ENCODE data around the gene SSBP3. TPM values are rescaled to one million over a fixed set of nuclear protein-coding genes. Genes with fewer than 3 reads are reported as not detected.

The SSBP3 gene
- polyA plus RNA-seq, 1 experiment: 34.3 TPM

DNA sequence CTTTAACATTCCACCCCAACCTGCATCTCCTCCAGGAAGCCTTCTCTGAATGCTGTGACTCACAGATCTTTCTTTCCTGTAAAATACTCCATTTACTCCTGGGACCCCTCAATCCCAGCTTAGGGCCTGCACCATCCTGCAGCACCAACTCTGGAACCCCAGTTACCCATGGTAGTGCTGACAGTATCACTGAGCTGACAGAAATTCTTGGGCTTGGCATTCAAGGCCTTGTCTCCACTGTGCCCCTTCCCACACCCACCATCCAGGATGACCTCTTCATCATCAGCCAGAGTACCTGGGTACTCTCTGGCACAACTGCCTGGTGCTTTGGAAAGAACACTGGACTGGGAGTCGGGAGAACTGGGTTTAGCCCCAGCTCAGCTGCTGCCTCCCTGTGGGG lies 214.7 kb downstream of the SSBP3 start:
- TF ChIP-seq, protein P1, sequence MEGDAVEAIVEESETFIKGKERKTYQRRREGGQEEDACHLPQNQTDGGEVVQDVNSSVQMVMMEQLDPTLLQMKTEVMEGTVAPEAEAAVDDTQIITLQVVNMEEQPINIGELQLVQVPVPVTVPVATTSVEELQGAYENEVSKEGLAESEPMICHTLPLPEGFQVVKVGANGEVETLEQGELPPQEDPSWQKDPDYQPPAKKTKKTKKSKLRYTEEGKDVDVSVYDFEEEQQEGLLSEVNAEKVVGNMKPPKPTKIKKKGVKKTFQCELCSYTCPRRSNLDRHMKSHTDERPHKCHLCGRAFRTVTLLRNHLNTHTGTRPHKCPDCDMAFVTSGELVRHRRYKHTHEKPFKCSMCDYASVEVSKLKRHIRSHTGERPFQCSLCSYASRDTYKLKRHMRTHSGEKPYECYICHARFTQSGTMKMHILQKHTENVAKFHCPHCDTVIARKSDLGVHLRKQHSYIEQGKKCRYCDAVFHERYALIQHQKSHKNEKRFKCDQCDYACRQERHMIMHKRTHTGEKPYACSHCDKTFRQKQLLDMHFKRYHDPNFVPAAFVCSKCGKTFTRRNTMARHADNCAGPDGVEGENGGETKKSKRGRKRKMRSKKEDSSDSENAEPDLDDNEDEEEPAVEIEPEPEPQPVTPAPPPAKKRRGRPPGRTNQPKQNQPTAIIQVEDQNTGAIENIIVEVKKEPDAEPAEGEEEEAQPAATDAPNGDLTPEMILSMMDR (IDR thresholded peaks at IDR 0.05; ENCODE audit: low read depth, low read length): no peak
- Histone ChIP-seq H3K27me3 (ENCODE audit: control insufficient read depth, insufficient read depth, low read length) (no peaks in the 10 kb centered on the region), H3K27ac (ENCODE audit: low read depth, low read length) (no peak overlapping the region), H3K4me3 (ENCODE audit: low read depth, low read length) (no peak overlapping the region), H3K9me3 (ENCODE audit: control insufficient read depth, insufficient read depth, low read length) (no peaks in the 10 kb centered on the region)
- CTCF ChIA-PET: no interaction called here
- POLR2A ChIA-PET: no interaction called here
- DNase-seq (ENCODE audit: low read depth, low spot score): no peak

DNA sequence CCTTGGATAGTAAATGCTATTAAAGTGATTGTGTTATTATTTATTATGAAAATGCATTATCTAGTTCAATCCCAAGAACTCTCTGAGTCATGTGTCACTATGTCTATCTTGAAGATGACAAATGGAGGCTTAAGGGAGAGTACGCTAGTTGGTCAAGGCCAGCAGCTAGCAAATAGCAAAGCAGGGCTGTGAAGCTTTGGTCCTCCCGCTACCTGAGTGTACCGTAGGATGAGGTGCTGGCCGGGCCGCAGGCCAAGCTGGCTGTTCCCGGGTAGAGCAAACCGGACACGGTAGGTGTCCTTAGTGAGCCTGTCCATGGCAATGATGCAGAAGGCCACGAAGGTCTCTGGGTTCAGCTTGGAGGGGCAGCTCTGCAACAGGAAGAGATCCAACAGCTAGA lies 215.7 kb downstream of the SSBP3 start:
- POLR2A ChIA-PET: no interaction called here
- no peaks in the 10 kb centered on the region for H3K9me3 ChIP-seq (ENCODE audit: control insufficient read depth, insufficient read depth, low read length)
- DNase-seq (ENCODE audit: low read depth, low spot score): no peak
- CTCF ChIA-PET: no interaction called here
- no peaks in the 10 kb centered on the region for H3K27me3 ChIP-seq (ENCODE audit: control insufficient read depth, insufficient read depth, low read length)
- no peak overlapping the region for H3K4me3 ChIP-seq (ENCODE audit: low read depth, low read length)
- TF ChIP-seq, protein P1 (IDR thresholded peaks at IDR 0.05; ENCODE audit: low read depth, low read length): no peak
- H3K27ac ChIP-seq (ENCODE audit: low read depth, low read length): no peak overlapping the region

DNA sequence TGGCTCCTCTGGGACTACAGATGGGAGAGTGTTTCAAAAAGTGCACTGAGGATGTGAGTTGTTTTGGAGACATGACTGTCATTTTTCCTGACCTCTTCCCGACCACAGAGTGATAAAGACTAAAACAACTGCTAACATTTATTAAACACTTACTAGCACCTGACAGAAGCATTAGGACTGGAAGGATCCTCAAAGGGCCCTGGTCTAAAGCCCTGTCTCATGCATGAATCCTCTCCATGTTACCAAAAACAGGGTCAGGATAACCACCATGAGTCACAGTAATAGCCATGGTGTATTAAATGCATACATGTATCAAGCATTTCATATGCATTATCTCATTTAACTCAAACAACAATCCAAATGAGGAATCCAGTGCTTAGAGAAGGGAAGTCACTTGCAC lies 217.9 kb downstream of the SSBP3 start:
- H3K27me3 ChIP-seq (ENCODE audit: control insufficient read depth, insufficient read depth, low read length): no peaks in the 10 kb centered on the region
- no peak overlapping the region for H3K27ac ChIP-seq (ENCODE audit: low read depth, low read length)
- ChIA-PET POLR2A (no interaction called here), CTCF (interaction anchor here (0.6 kb wide), 1 partner anchor 299 kb away, joined by 3 read pairs; no protein-coding TSS in a partner anchor)
- no peaks in the 10 kb centered on the region for H3K9me3 ChIP-seq (ENCODE audit: control insufficient read depth, insufficient read depth, low read length)
- no peak for DNase-seq (ENCODE audit: low read depth, low spot score)
- H3K4me3 ChIP-seq (ENCODE audit: low read depth, low read length): no peak overlapping the region
- TF ChIP-seq, protein P1 (IDR thresholded peaks at IDR 0.05; ENCODE audit: low read depth, low read length): no peak

DNA sequence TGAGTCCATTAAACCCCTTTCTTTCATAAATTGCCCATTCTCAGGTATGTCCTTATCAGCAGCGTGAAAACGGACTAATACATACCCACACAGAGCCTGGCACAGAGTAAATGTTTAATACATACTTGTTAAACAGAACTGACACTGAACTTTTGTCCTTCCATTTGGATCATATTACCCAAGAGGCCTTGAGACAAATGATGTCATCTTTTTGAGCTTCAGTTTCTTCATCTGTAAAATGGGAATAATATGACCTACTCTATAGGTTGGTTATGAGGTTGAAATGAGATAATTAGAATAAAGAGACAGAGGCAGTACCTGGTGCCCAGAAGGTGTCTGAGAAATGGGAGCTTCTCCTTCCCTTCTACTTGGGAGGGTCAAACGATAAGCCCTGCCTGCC lies 220.1 kb downstream of the SSBP3 start:
- no peak for DNase-seq (ENCODE audit: low read depth, low spot score)
- Histone ChIP-seq H3K9me3 (ENCODE audit: control insufficient read depth, insufficient read depth, low read length) (no peaks in the 10 kb centered on the region), H3K4me3 (ENCODE audit: low read depth, low read length) (no peak overlapping the region), H3K27ac (ENCODE audit: low read depth, low read length) (no peak overlapping the region), H3K27me3 (ENCODE audit: control insufficient read depth, insufficient read depth, low read length) (no peaks in the 10 kb centered on the region)
- ChIA-PET CTCF (no interaction called here), POLR2A (no interaction called here)
- TF ChIP-seq, protein P1 (IDR thresholded peaks at IDR 0.05; ENCODE audit: low read depth, low read length): no peak

DNA sequence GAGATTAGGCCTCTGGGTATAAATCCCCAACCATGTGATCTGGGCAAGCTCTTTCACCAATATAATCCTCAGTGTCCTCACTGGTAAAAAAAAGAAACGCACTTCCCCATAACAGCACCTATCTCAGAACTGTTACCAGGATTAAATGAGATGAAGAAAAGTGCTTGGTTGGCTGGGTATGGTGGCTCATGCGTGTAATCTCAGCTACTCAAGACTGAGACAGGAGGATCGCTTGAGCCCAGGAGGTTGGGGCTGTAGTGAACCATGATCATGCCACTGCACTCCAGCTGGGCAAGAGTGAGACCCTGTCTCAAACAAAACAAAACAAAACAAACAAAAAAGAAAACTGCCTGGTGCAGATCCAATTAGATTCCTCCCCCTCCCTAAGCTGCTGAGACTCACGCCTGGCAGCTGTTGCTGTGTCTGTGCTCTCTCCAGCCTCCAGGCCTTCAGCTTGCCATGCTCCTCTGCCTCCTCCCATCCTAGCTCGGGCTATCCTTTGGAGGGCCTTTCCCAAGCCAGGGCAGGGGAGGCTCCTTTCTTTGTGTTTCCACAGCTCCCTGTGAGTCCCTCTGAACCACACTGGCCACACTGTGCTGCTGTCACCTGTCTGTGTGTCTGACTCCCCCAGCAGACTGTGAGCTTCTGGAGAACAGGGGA lies 225.4 kb downstream of the SSBP3 start:
- DNase-seq (ENCODE audit: low read depth, low spot score): no peak
- Histone ChIP-seq H3K4me3 (ENCODE audit: low read depth, low read length) (no peak overlapping the region), H3K9me3 (ENCODE audit: control insufficient read depth, insufficient read depth, low read length) (no peaks in the 10 kb centered on the region), H3K27me3 (ENCODE audit: control insufficient read depth, insufficient read depth, low read length) (no peaks in the 10 kb centered on the region), H3K27ac (ENCODE audit: low read depth, low read length) (no peak overlapping the region)
- TF ChIP-seq, protein P1 (IDR thresholded peaks at IDR 0.05; ENCODE audit: low read depth, low read length): no peak
- ChIA-PET POLR2A (no interaction called here), CTCF (interaction anchor here (0.5 to 1.8 kb wide), 4 partner anchors 8 to 311 kb away, joined by 3 to 11 read pairs (median 10); no protein-coding TSS in a partner anchor)
